ENCODE data around the gene CLCN1.
A peak's percentile ranks its signal among the peaks of the same experiment; 100 is the strongest.

Gene CLCN1

GRCh38 chr7:143337216-143337615, 21.3 kb downstream of the CLCN1 start:
- no peak for DNase-seq (ENCODE audit: low spot score)

- DNase-seq (ENCODE audit: low spot score), result no peak
These were observed 25.9 kb downstream of the CLCN1 start for GRCh38 chr7:143341842-143342241.

GRCh38 chr7:143343596-143343995, 27.7 kb downstream of the CLCN1 start:
- DNase-seq (ENCODE audit: low spot score), result no peak

GRCh38 chr7:143345428-143345900, 29.6 kb downstream of the CLCN1 start:
- DNase-seq (ENCODE audit: low spot score), result peak; percentile 46

- no peak for DNase-seq (ENCODE audit: low spot score)
These were observed 30.1 kb downstream of the CLCN1 start for GRCh38 chr7:143346018-143346417.

- no peak for DNase-seq (ENCODE audit: low spot score)
These were observed 32.0 kb downstream of the CLCN1 start for GRCh38 chr7:143347950-143348349.

DNA sequence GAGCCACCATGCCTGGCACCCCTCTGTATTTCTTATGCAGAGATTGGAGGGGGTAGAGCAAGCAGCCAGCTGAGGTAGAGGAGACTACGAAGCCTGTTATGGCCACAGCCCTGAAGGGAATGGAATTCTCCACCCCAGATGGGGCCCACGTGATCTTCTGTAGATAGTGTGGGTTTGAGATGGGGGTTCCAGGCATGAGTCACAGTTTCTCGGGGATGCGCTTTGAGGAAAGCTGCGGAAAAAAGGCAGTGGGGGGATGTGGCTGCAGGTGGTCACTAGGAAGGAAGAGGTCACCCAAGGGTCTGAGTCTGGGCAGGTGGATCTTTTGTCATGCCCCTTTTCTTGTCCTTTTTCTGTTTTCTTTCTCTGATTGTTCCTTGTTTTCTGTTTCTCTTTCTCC, 35.1 kb downstream of the CLCN1 start:
- no peak for DNase-seq (ENCODE audit: low spot score)

DNA sequence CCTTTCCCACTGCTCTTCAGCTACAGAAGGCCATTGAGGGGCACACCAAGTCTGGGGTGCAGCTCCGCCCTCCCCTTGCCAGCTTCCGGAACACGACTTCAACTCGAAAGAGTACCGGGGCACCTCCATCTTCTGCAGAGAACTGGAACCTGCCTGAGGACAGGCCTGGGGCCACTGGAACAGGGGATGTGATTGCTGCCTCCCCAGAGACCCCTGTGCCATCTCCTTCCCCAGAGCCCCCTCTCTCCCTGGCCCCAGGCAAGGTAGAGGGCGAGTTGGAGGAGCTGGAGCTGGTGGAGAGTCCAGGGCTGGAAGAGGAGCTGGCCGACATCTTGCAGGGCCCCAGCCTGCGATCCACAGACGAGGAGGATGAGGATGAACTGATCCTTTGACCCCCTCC, 35.7 kb downstream of the CLCN1 start:
- DNase-seq (ENCODE audit: low spot score), result no peak

DNA sequence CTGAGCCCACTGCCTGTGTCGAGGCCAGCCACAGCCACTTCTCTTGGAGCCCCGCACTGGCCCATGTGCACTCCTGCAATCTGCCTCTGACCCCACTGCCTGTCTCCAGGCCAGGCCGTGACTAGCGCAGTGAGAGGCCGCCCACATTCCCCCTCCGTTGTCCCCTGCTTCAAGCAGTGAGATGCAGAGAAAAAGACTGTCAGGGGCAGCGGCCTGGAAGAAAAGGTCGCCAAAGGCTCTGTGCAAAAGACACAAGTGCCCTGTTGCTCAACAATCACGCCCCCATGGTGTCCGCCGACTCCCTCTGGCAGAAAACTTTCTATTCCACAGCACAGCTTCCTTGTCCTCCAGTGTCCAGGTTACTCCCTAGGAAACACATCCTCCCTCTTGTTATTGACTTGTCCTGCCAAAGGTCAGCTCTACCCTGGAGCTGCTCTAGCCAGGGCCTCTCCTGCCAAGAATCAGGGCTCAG, 36.7 kb downstream of the CLCN1 start:
- DNase-seq (ENCODE audit: low spot score), result no peak

- no peak for DNase-seq (ENCODE audit: low spot score)
These were observed 38.5 kb downstream of the CLCN1 start for GRCh38 chr7:143354376-143354775.

GRCh38 chr7:143354965-143355364, 39.1 kb downstream of the CLCN1 start:
- no peak for DNase-seq (ENCODE audit: low spot score)

DNA sequence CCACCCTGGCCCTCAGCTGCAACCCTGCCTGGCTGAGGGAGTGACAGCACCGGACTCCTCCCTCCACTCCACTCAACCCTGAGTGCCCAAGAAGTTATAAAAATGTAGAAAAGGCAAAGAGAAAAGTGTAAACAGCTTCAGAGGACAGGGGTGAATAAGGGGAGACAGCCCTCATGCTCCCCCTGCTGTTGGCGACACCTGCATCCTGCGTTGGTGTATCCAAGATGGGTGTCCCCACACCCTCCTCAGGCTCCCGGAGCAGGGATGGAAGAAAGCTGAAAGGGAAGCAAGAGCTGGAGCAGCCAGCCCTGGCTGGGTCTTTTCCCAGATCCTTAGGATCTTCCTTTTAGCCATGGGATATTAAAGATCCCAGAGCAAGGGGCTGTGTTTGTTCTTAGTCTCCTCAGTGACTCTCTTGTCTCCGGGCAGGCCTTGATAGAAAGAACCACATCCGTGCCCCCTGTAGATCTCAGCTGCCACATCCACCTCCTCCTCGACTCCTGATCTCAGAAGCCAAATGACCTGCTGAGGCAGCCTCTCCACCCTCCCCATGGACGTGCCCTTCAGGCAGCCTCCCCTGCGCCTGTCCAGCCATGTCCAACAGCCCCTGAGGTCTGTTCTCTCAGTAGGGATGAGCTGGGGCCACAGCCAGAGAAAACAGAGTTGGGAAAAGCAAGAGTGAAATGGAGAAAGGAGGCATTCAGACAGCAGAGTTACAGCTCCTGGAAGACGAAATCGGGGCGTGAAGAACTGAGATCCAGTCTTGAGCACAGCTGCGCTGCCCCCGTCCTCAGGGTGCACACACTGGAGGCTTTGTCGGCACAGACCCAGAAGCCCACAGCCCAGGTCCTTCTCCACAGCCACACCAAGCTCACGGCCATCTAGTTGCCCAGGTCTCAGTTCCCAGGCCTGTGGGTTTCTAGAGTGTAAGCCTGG, 39.8 kb downstream of the CLCN1 start:
- no peak for DNase-seq (ENCODE audit: low spot score)

DNA sequence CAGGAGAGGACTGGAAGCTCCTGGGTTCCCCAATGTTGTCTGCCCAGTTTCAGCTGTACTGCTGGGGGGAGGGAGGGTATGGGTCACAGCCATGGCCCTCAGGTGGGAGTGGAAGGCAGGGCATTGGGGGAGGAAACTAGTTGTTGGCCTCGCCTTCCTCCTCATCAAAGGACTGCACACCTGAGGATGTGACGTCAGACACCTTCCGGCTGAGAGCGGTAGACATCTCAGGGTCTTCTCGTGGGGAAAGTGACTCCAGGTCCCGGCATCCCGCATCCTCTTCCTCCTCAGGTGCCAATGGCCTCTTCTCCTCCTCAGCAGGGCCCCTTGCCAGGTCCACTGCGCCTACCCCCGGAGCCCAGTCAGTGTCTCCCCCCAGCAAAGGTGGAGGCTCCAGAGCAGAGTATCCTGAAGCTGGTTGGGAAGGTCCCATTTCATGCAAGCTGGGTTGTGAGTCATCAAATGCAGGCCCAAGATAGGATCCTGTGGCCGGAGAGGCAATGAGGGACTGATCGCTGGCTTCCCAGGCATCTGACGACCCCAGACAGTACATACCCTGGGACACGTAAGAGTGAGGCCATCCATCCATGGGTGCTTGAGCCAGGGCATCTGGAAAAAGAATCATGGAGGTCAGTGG, 40.6 kb downstream of the CLCN1 start:
- DNase-seq (ENCODE audit: low spot score), result no peak

DNA sequence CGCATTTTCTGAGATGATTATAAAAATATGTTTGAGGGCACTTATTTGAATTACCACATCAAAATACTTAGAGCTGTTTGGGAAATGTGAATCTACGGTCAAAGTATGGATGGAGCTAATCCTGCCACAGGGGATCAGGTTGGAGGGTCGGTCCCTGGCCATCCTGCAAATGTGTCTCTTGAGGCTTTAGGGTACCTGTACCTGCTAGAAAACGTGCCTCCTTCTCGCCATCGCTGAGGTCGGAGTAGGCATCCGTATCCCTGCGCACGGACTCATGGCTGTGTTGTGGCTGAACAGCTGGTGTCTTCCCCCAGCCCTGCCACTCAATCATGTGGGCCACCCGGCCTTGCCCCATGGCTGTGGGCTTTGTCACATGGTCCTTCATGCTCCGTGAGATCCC, 42.7 kb downstream of the CLCN1 start:
- DNase-seq (ENCODE audit: low spot score), result no peak

- no peak for DNase-seq (ENCODE audit: low spot score)
These were observed 44.0 kb downstream of the CLCN1 start for GRCh38 chr7:143359771-143360353.

GRCh38 chr7:143360788-143361551, 45.1 kb downstream of the CLCN1 start:
- DNase-seq (ENCODE audit: low spot score), result no peak

DNA sequence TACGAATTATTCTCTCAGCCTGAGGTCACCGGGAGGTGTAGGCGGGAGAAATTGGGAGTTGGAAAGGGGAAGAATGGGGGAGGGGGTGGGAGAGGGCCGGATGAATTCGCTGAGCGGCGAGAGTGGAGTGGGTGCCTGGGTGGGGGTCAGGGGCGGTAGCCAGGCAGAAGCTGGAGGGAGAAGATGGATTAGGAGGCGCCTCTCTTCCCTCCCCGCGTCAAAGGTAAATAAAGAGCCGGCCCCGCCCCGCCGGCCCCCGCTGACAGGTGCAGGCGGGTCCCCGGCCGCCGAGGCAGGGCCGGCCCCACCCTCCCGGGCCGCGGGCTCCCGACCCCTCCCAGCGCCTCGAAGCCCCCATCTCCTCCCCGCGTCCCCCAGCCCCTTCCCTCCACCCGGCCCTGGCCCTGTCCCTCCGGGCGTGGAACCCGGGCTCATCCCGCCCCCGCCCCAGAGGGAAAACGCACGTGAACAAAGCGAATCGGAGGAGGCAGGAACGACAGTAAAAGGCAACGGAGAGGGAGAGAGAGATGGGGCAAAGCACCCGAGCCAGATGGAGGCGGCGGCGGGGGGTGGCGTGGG, 45.7 kb downstream of the CLCN1 start:
- no peak for DNase-seq (ENCODE audit: low spot score)

- no peak for DNase-seq (ENCODE audit: low spot score)
These were observed 46.5 kb downstream of the CLCN1 start, which contains the start of gene FAM131B for GRCh38 chr7:143362131-143363015. TSS of gene FAM131B (minus strand) at chr7:143362713. CDS start at chr7:143362603, 110 bp downstream.

DNA sequence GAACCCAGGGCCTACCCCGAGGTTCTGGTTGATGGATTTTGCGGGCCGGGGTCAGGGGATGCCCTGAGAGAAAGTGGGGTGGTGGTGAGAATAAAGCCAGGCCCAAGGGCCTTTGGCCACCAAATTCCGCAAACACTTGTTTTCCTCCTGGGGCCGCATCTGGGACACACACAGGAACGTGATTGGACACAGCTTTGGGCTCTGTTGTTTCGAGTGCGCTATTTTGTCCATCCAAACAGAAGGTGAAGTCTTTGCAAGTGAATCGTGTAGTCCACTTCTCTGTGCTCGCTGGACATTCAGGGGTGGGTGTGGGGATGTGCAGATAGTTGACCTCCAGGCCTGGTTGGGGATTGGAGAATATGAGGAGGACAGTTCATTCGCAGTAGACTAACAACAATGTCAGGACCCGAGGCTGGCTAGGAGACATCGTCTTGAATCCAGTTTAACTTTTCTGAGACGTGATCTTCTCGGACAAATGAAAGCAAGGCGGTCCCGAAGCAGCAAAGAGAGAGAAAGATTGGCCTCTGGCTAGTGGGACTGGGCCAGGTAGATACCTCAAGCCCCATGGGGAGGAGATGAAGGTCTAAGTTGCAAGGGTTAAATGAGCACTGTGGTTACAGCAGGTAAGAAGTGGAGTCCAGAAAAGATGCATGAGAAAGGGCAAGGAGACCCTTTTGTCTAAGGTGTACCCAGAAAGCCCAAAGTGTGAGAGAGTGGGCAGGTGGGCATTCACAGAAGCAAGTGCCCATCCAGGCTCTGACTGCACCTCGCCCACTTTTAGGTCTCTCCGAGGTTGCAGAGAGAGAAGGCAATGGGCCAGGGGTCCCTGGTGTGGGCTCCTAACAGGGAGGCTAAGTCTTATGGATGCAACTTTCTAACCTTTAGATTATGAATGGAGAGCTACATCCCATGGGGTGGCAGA, 47.4 kb downstream of the CLCN1 start:
- no peak for DNase-seq (ENCODE audit: low spot score)

All from kidney capillary endothelial cell (primary cell).